Natural killer cell (primary cell): ENCODE data around the gene GUCY1A2. TPM values are rescaled to one million over a fixed set of nuclear protein-coding genes. Genes with fewer than 3 reads are reported as not detected.

ENCODE experiments used
- ATAC-seq, 3 donors: fragments of 150-1000 bp in 2 of 3; fragments of 200-7000 bp in 1 of 3; cut with Tn5 transposase; 1 replicate in 1 of 3; 2 replicates in 2 of 3; pipeline ENCODE4 v1.10.0; 2021; ENCODE audit warnings: mild to moderate bottlenecking in 2 of 3, moderate library complexity in 2 of 3
- DNase-seq, 2 donors: peaks; one replicate each; pipeline versions ENCODE4 v3.0.0 to v3.0.0-alpha.2; 2013 to 2021; ENCODE audit warnings: mixed read lengths in 1 of 2
- H3K27ac ChIP-seq: one replicate; pipeline ENCODE4 v1.5.1; 2013; ENCODE audit warnings: mild to moderate bottlenecking, low read length
- H3K27me3 ChIP-seq: one replicate; pipeline ENCODE4 v1.6.1; 2013; ENCODE audit warnings: low read length; ENCODE audit not compliant: control insufficient read depth, insufficient read depth
- H3K36me3 ChIP-seq: one replicate; pipeline ENCODE4 v1.6.1; 2013; ENCODE audit warnings: low read length; ENCODE audit not compliant: control insufficient read depth, insufficient read depth
- H3K4me1 ChIP-seq: one replicate; pipeline ENCODE4 v1.6.1; 2013; ENCODE audit warnings: low read length; ENCODE audit not compliant: control insufficient read depth, insufficient read depth
- H3K4me3 ChIP-seq: one replicate; pipeline ENCODE4 v1.5.1; 2013; ENCODE audit warnings: low read length
- H3K9me3 ChIP-seq: one replicate; pipeline ENCODE4 v1.6.1; 2013; ENCODE audit warnings: low read length; ENCODE audit not compliant: control insufficient read depth, insufficient read depth
- H3K27ac Mint-ChIP-seq, 2 donors: one replicate each; pipeline ENCODE4 v1.8.0; 2022; ENCODE audit warnings: mild to moderate bottlenecking in 2 of 2, mixed read lengths in 2 of 2, moderate library complexity in 1 of 2
- H3K27me3 Mint-ChIP-seq, 2 donors: one replicate each; pipeline ENCODE4 v1.8.0; 2022; ENCODE audit warnings: low read depth in 2 of 2, mixed read lengths in 2 of 2
- H3K36me3 Mint-ChIP-seq: one replicate; pipeline ENCODE4 v1.8.0; 2022; ENCODE audit warnings: mixed read lengths
- H3K4me1 Mint-ChIP-seq, 2 donors: one replicate each; pipeline ENCODE4 v1.8.0; 2022; ENCODE audit warnings: mixed read lengths in 2 of 2
- H3K4me3 Mint-ChIP-seq: one replicate; pipeline ENCODE4 v1.8.0; 2022; ENCODE audit warnings: mild to moderate bottlenecking, moderate library complexity, mixed read lengths
- H3K9me3 Mint-ChIP-seq, 2 donors: one replicate each; pipeline ENCODE4 v1.8.0; 2022; ENCODE audit warnings: mixed read lengths in 2 of 2
- WGBS: methylation state at CpG from one replicate; pipeline ENCODE4 v1.1.7; 2013; ENCODE audit warnings: missing lambda C conversion rate; ENCODE audit not compliant: insufficient coverage; 5-methylcytosine and 5-hydroxymethylcytosine counted together
- intact Hi-C: fragments of 100-400 bp; cut with micrococcal nuclease; formaldehyde crosslinking; loops from one replicate; pipeline ENCODE4 v1.14.2; 2022
- total RNA-seq, 4 donors: library from RNA; stranded (reverse); fragments of 120-200 nt in 1 of 4; gene quantifications; one replicate each; pipeline versions ENCODE4 v1.2.3 to v1.2.4, GENCODE V29; 2013 to 2022
- TF ChIP-seq, protein P1 (sequence below): fragments of 200-600 bp; IDR thresholded peaks from one replicate; pipeline ENCODE4 v1.8.0; 2022; ENCODE audit warnings: antibody characterized with exemption

The GUCY1A2 gene
- total RNA-seq, 3 donors from 2014 or later (not counting 1 experiment from before 2014, with no cell fraction given) = 0.15 TPM; not detected in 2

DNA sequence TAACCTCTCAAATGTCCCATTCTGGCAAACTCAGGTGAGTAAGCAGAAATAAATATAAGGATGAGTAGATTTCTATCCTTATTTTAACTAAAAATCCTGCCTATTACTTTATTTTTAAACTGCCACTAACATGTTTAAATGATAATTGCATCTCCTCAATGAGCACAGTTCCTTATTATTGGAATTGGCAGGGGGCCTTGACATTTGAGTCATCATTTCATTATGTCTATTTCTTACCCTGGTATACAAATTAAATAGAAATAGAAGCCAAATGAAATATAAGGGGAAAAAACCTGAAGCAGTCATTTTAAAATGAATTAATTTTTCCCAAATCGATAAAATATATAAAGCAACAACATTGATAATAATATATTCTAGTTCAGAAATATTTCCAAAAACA, 81.2 kb downstream of the GUCY1A2 start:
- Mint-ChIP-seq H3K27me3 (no peaks in the 10 kb centered on the region), H3K9me3 (peaks cover 3 to 8% of the 10 kb centered on the region in 2 donors), H3K4me3 (no peak overlapping the region), H3K27ac (no peak overlapping the region), H3K36me3 (no peaks in the 10 kb centered on the region), H3K4me1 (no peaks in the 10 kb centered on the region)
- Histone ChIP-seq H3K27me3 (no peaks in the 10 kb centered on the region), H3K9me3 (no peaks in the 10 kb centered on the region), H3K36me3 (no peaks in the 10 kb centered on the region), H3K27ac (no peak overlapping the region), H3K4me1 (no peaks in the 10 kb centered on the region), H3K4me3 (no peak overlapping the region)
- ATAC-seq (no peak), DNase-seq (no peak)
- TF ChIP-seq, protein P1, sequence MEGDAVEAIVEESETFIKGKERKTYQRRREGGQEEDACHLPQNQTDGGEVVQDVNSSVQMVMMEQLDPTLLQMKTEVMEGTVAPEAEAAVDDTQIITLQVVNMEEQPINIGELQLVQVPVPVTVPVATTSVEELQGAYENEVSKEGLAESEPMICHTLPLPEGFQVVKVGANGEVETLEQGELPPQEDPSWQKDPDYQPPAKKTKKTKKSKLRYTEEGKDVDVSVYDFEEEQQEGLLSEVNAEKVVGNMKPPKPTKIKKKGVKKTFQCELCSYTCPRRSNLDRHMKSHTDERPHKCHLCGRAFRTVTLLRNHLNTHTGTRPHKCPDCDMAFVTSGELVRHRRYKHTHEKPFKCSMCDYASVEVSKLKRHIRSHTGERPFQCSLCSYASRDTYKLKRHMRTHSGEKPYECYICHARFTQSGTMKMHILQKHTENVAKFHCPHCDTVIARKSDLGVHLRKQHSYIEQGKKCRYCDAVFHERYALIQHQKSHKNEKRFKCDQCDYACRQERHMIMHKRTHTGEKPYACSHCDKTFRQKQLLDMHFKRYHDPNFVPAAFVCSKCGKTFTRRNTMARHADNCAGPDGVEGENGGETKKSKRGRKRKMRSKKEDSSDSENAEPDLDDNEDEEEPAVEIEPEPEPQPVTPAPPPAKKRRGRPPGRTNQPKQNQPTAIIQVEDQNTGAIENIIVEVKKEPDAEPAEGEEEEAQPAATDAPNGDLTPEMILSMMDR = no peak
- intact Hi-C loops = no loop called here
- WGBS = no CpG with 5 or more reads among the region's 1 CpG

DNA sequence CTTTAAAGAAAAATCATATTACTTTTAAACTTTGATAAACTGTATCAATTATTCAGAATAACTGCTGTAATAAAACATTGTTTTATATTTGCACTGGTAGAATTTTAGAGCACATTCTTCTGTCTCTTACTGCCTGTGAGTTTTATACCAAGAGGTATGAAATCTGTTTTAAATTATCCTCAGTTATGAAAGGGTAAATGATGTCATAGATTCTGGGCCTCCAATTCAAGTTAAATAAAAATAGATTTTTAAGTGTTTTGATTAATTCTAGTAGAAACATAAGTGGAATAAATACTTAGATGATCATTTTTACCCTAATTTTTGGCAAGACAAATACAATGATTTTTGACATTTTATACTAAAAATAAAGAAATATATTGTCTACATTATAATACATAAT, 93.0 kb downstream of the GUCY1A2 start:
- intact Hi-C loops = no loop called here
- no peak overlapping the region for H3K27ac ChIP-seq
- no peaks in the 10 kb centered on the region for H3K4me1 ChIP-seq
- H3K27me3 ChIP-seq = no peaks in the 10 kb centered on the region
- peaks cover 6% of the 10 kb centered on the region for H3K9me3 ChIP-seq
- no peaks in the 10 kb centered on the region for H3K27me3 Mint-ChIP-seq
- no peaks in the 10 kb centered on the region for H3K36me3 Mint-ChIP-seq
- H3K27ac Mint-ChIP-seq = no peak overlapping the region
- no peaks in the 10 kb centered on the region for H3K36me3 ChIP-seq
- H3K4me3 ChIP-seq = no peak overlapping the region
- TF ChIP-seq, protein P1 = no peak
- H3K9me3 Mint-ChIP-seq = peaks cover 7 to 11% of the 10 kb centered on the region in 2 donors
- no peak overlapping the region for H3K4me3 Mint-ChIP-seq
- ATAC-seq (no peak), DNase-seq (no peak)
- no peaks in the 10 kb centered on the region for H3K4me1 Mint-ChIP-seq

DNA sequence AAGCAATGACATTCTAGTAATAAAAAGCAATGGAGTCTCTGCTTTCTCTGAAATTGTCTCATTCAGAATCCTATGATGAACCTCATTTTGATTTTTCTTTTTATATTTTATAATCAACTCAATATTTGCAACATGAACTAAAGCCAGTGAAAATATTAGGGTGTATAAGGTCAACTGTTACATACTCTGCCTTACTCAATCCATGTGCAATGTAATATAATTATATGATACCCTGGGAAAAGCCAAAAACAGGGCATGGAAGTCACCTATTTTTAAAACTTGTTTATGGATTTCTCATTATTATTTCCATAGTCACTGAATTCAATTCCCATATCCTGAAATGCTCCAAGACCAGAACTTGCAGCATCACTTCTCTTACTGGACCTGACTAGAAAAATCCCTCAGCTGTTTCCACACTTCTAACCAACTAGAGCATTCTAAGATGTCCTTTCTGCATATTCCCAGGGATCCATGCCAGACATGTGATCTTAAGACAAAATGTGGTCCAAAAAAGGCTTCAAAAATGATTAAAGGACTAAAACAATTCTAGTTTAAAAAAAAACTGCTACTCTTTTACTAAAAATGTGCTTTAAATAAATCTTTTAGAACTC, 97.3 kb downstream of the GUCY1A2 start:
- no peak overlapping the region for H3K4me3 Mint-ChIP-seq
- TF ChIP-seq, protein P1 = no peak

DNA sequence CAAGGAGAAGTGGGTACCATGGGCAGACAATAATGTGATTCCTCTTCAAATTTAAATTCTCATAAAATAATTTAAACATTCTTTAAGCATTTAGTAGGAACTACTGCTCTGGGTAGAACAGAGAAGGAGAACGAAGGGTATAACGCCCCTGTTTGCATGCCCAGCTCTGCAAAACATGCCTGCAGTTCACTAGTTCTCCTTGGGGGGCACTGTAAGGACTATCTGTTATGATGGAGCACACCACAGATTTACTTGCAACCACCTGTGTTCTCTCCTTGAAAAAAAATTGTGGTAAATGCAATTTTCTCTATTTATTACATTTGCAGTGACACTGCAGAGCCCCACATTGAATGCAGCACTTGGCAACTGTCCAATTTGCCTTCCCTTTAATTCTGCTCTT, 100.3 kb downstream of the GUCY1A2 start:
- 73% methylated on average over 2 of the region's 2 CpGs for WGBS
- ATAC-seq (no peak), DNase-seq (no peak)
- no peaks in the 10 kb centered on the region for H3K27me3 ChIP-seq
- no peaks in the 10 kb centered on the region for H3K9me3 ChIP-seq
- no peaks in the 10 kb centered on the region for H3K27me3 Mint-ChIP-seq
- no peaks in the 10 kb centered on the region for H3K36me3 Mint-ChIP-seq
- H3K27ac ChIP-seq = no peak overlapping the region
- H3K4me3 ChIP-seq = no peak overlapping the region
- peaks cover 10 to 19% of the 10 kb centered on the region in 2 donors for H3K9me3 Mint-ChIP-seq
- intact Hi-C loops = no loop called here
- TF ChIP-seq, protein P1 = no peak
- no peak overlapping the region for H3K4me3 Mint-ChIP-seq
- no peaks in the 10 kb centered on the region for H3K4me1 ChIP-seq
- no peak overlapping the region for H3K27ac Mint-ChIP-seq
- H3K36me3 ChIP-seq = no peaks in the 10 kb centered on the region
- no peaks in the 10 kb centered on the region for H3K4me1 Mint-ChIP-seq

More for the DNA sequence above, 97.3 kb downstream of the GUCY1A2 start:
- Histone ChIP-seq H3K27me3 (no peaks in the 10 kb centered on the region), H3K4me3 (no peak overlapping the region), H3K4me1 (no peaks in the 10 kb centered on the region), H3K27ac (no peak overlapping the region), H3K36me3 (no peaks in the 10 kb centered on the region), H3K9me3 (no peaks in the 10 kb centered on the region)
- H3K4me1 Mint-ChIP-seq = no peaks in the 10 kb centered on the region
- intact Hi-C loops = no loop called here
- DNase-seq (no peak), ATAC-seq (no peak)
- H3K9me3 Mint-ChIP-seq = peaks cover 10 to 19% of the 10 kb centered on the region in 2 donors
- no peaks in the 10 kb centered on the region for H3K27me3 Mint-ChIP-seq
- no peaks in the 10 kb centered on the region for H3K36me3 Mint-ChIP-seq
- no peak overlapping the region for H3K27ac Mint-ChIP-seq
